ENCODE data around the gene PGM3. TPM values are rescaled to one million over a fixed set of nuclear protein-coding genes. Genes with fewer than 3 reads are reported as not detected.
"Not testable (repeated sequence)": the region's sequence is repeated elsewhere in the genome, so short reads cannot be mapped to it uniquely, and the experiment has no call there.

The PGM3 gene
- total RNA-seq, result 37.2 TPM

DNA sequence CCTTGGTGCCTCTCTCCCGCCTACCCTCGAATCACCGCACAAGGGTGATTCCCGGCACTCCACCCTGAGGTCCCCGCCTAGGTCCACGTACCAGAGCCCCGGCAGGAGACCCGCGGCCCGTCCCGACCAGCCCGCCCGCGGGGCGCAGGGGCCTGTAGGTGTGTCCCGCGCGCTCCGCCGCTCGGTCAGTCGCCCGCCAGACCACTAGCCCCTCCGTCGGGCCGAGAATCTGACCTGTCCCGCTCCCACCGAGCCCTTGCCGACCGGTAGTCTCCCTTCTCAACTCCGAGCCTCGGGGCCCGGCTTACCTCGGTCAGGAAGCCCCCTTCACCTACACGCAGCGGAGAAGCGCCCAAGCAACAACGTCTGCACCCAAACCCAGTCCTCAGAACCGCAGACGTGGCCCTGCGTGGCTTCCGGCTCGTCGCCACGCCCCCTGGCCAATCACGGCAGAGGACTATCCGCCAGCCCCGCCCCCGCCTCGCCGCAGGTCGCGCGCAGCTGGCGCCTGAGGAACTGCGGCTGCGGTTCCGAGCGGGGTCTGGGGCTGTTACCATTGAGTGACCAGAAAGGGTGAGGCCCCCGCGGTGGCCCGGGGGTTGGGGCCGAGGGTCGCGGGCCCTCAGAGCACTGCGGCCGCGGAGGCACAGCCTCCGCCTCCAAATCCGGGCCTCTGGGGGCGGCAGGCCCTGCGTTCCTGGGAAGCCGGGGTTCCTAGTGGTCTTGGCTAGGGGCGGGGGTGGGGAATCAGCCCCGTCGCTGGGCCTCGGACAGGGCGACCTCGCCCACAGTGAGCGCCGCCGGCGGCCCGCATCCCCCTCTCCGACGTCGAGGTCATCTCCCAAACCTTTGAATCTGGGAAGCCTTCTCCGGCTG lies at the start of gene PGM3, which contains the start of gene RWDD2A:
TSS of gene PGM3 (minus strand) at position 395 of the 876 bp plus-strand sequence. CDS start 2,253 bp downstream, outside the sequence.
TSS of gene RWDD2A (plus strand) at position 487 of the 876 bp plus-strand sequence. CDS start 1,095 bp downstream, outside the sequence.
- peak; percentile 99 for ATAC-seq
- DNase-seq (ENCODE audit: low spot score), result peak; percentile 93
- intact Hi-C loops (cut with DNase I), result no loop called here

DNA sequence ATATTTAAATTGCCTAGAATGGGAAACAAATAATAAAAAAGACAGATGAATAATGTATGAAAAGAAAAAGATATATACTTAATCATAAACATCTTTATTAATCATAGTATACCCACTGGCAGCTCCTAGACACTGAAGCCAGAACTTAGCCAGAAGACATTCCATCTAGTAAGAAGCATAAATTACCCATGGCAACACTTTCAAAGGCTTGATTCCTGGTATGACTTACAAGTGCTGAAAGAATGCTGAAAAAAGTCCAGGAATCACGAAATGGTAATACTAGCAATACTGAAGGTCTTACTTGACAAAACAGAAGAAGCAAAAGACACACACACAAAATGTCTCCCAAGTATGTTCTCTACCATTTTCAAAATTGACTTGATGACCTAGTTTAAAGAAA lies 38.1 kb upstream of the PGM3 start:
- intact Hi-C loops (cut with DNase I), result no loop called here
- ATAC-seq (no peak), DNase-seq (ENCODE audit: low spot score) (no peak)

- intact Hi-C loops (cut with DNase I), result no loop called here
- DNase-seq (ENCODE audit: low spot score) (no peak), ATAC-seq (no peak)
Observed at GRCh38 chr6:83226517-83226916, 33.5 kb upstream of the PGM3 start.

- intact Hi-C loops (cut with DNase I), result no loop called here
- DNase-seq (ENCODE audit: low spot score) (no peak), ATAC-seq (no peak)
Observed at GRCh38 chr6:83221889-83222479, 28.9 kb upstream of the PGM3 start.

GRCh38 chr6:83221276-83221675 lies 28.2 kb upstream of the PGM3 start:
- DNase-seq (ENCODE audit: low spot score) (no peak), ATAC-seq (no peak)
- intact Hi-C loops (cut with DNase I), result no loop called here

DNA sequence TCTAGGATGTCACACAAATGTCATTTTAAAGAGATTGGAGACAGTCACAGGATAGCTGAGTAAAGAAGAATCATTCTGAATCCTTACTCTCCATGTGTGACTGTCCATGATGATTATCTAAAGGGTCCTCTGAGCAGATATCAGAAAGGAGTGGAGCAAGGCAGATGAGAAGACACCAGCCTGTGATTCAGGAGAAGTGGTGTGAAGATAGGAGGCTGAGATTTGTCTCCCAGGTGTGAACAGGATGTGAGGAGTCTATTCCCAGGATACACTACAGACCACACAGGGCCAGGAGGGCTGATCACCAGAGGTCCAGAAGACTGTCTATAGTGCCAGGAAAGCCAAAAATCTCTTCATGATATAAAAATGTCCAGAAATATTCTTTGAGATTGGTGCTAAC lies 27.1 kb upstream of the PGM3 start:
- DNase-seq (ENCODE audit: low spot score) (no peak), ATAC-seq (no peak)
- intact Hi-C loops (cut with DNase I), result no loop called here

DNA sequence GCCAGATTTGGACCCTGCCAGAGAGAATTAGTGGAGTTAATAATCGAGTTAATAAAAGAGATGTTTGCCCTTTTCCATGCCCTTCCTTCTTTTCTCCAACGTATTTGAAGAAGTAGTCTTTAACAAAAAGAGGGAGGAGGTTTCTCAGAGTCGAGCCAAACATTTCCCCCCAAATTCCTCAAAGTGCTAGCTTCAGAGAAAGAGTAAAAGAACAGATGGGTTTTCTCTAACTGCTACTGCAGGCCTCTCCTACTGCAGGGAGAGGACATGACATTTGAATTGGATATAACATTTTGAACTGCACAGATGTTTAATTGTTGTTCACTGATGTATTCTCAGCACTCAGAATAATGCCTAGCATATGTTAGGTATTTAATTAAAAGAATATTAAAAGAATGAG lies 25.6 kb upstream of the PGM3 start:
- ATAC-seq (no peak), DNase-seq (ENCODE audit: low spot score) (no peak)
- intact Hi-C loops (cut with DNase I), result loop anchor here (5.0 kb wide), 2 partner anchors 151 to 294 kb away; partner anchors contain the start of genes DOP1A, PRSS35 and UBE3D

GRCh38 chr6:83216806-83217205 lies 23.7 kb upstream of the PGM3 start:
- intact Hi-C loops (cut with DNase I), result loop anchor here (5.0 kb wide), 2 partner anchors 150 to 295 kb away; partner anchors contain the start of genes DOP1A, PRSS35 and UBE3D
- ATAC-seq, result no peak
- no peak for DNase-seq (ENCODE audit: low spot score)

DNA sequence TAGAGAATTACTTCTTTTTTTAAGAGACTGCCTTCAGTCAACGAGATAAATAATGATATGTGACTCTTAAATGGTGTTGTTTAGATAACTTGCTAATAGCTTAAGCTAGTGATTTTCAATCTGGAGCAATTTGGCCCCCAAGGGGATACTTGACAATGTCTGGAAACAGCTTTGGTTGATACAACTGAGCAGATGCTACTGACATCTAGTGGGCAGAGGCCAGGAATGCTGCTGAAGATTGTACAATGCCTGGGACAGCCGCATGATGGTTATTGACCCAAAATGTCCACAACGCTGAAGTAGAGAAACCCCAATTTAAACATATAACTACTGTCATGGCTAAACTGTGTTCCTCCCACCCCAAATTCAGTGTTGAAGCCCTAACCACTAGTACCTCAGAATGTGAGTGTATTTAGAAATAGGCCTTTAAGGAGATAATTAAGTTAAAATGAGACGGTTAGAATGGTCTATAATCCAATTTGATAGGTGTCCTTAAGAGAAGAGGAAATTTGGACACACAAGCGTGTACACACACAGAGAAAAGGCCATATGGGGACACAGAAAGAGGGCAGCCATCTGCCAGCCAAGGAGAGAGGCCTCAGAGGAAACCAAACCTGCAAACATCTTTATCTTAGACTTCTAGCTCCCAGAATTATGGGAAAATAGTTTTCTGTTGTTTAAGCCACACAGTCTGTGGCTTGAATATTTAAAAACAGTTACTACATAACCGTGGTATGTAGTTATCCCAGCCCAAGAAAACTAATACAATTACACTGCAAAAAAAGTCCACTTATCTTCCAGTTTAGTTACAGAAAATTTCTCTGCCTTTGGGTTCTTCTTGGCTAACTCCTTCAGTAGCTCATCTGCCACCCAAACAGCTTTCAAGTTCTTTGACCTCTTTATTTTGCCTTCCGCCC lies 22.3 kb upstream of the PGM3 start:
- DNase-seq (ENCODE audit: low spot score), result peak; percentile 62
- intact Hi-C loops (cut with DNase I), result loop anchor here (5.0 kb wide), 2 partner anchors 148 to 297 kb away; partner anchors contain the start of genes DOP1A, PRSS35 and UBE3D
- peak; percentile 96 for ATAC-seq

- intact Hi-C loops (cut with DNase I), result no loop called here
- no peak for DNase-seq (ENCODE audit: low spot score)
- no peak for ATAC-seq
Observed at GRCh38 chr6:83202031-83202430, 9.0 kb upstream of the PGM3 start.

GRCh38 chr6:83199863-83200225 lies 6.8 kb upstream of the PGM3 start:
- no peak for ATAC-seq
- intact Hi-C loops (cut with DNase I), result no loop called here

GRCh38 chr6:83199173-83199862 lies 6.3 kb upstream of the PGM3 start:
- no peak for ATAC-seq
- intact Hi-C loops (cut with DNase I), result no loop called here
- no peak for DNase-seq (ENCODE audit: low spot score)

More at GRCh38 chr6:83199863-83200225, 6.8 kb upstream of the PGM3 start:
- no peak for DNase-seq (ENCODE audit: low spot score)

GRCh38 chr6:83198486-83199172 lies 5.6 kb upstream of the PGM3 start:
- no peak for DNase-seq (ENCODE audit: low spot score)
- intact Hi-C loops (cut with DNase I), result no loop called here
- ATAC-seq, result no peak

GRCh38 chr6:83193747-83194566 lies 892 bp upstream of the PGM3 start:
- ATAC-seq (peak; percentile 73), DNase-seq (ENCODE audit: low spot score) (peak; percentile 68)
- intact Hi-C loops (cut with DNase I), result no loop called here

- no peak for DNase-seq (ENCODE audit: low spot score)
- intact Hi-C loops (cut with DNase I), result no loop called here
- ATAC-seq, result no peak
Observed at GRCh38 chr6:83192456-83192855, 609 bp downstream of the PGM3 start.

DNA sequence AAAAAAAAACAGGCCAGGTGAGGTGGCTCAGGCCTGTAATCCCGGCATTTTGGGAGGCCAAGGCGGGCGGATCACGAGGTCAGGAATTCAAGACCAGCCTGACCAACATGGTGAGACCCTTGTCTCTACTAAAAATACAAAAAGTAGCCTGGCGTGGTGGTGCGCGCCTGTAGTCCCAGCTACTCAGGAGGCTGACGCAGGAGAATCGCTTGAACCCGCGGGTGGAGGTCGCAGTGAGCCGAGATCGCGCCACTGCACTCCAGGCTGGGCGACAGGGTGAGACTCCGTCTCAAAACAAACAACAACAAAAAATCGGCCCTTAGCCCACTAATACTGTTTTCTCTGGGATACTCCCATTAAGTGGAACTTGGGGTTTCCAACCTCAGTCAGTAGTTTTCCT lies 1.1 kb downstream of the PGM3 start:
- DNase-seq (ENCODE audit: low spot score); ATAC-seq; intact Hi-C loops (cut with DNase I): not testable (repeated sequence)

- ATAC-seq, result no peak
- no peak for DNase-seq (ENCODE audit: low spot score)
- intact Hi-C loops (cut with DNase I), result no loop called here
Observed at GRCh38 chr6:83190626-83191025, 2.4 kb downstream of the PGM3 start.

Data from sciatic nerve (tissue), 2 donors.